Stimulated activated CD8-positive, alpha-beta memory T cell treated with anti-CD3 and anti-CD28 coated beads, Interleukin-7, amount 100 ng/mL, for 4 hours (primary cell): ENCODE measurements around the gene ADGRA3.
A peak's percentile ranks its signal among the peaks of the same experiment; 100 is the strongest.

Experiments
- DNase-seq, 2 donors: peaks; one replicate each; pipeline ENCODE4 v3.0.0-alpha.2; 2020; ENCODE audit warnings: low read depth in 2 of 2

The ADGRA3 gene, protein sequence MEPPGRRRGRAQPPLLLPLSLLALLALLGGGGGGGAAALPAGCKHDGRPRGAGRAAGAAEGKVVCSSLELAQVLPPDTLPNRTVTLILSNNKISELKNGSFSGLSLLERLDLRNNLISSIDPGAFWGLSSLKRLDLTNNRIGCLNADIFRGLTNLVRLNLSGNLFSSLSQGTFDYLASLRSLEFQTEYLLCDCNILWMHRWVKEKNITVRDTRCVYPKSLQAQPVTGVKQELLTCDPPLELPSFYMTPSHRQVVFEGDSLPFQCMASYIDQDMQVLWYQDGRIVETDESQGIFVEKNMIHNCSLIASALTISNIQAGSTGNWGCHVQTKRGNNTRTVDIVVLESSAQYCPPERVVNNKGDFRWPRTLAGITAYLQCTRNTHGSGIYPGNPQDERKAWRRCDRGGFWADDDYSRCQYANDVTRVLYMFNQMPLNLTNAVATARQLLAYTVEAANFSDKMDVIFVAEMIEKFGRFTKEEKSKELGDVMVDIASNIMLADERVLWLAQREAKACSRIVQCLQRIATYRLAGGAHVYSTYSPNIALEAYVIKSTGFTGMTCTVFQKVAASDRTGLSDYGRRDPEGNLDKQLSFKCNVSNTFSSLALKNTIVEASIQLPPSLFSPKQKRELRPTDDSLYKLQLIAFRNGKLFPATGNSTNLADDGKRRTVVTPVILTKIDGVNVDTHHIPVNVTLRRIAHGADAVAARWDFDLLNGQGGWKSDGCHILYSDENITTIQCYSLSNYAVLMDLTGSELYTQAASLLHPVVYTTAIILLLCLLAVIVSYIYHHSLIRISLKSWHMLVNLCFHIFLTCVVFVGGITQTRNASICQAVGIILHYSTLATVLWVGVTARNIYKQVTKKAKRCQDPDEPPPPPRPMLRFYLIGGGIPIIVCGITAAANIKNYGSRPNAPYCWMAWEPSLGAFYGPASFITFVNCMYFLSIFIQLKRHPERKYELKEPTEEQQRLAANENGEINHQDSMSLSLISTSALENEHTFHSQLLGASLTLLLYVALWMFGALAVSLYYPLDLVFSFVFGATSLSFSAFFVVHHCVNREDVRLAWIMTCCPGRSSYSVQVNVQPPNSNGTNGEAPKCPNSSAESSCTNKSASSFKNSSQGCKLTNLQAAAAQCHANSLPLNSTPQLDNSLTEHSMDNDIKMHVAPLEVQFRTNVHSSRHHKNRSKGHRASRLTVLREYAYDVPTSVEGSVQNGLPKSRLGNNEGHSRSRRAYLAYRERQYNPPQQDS (N-terminal part only)

DNA sequence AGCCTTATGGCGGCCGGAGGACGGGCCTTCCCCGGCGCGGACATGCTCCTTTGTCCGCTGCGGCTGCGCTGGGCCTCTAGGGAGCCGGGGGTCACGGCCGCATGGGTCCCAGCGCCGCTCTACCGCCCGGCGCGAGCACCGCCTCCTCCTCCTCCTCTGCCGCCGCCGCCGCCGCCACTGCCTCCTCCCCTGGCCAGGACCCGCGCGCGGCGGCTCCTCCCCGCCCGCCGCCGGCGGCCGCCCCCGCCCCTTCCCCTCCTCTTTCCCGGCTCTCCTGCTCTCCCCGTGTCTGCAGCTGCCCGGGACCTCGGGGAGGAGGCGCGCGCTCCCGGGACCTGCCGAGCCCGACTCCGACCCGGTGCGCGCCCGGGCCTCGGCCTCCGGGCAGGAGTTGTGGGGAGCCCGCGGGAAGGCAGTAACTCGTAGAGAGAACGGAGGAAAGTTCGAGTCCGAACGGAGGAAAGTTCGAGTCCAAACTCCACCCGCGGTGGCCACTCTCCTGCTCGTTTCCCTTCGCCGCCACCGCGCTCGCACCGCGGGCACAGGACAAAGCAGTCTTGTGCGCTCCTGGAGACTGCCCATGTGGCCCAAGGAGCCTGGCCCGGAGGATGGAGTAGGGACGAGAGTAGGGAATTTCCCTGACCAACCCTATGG is at the start of gene ADGRA3:
TSS of gene ADGRA3 (minus strand) at position 179 of the 654 bp plus-strand sequence. CDS start 282 bp downstream, outside the sequence.
- DNase-seq: peak in 1 of 2 donors; percentile 33

DNA sequence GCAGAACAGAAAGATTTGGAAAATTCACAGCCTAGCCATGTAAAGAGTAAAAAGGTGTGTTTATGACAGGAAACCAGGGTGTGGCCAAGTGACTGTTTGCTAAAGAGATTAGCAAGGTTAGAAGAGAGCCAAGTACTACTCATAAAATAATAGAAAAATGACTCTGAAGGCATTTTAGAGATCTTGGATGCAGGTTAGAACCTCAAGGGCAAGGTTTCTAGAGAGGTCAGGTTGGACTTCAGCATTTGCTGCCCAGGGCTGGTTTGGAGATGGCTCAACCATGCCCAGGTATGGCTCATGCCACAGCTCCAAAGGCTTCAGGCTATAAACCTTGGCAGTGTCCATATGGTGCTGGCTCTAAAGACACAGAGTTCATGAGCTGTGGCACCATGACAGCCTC is 40.6 kb upstream of the ADGRA3 start:
- DNase-seq: no peak

- DNase-seq: no peak
Observed at GRCh38 chr4:22554670-22555069, 38.8 kb upstream of the ADGRA3 start.

DNA sequence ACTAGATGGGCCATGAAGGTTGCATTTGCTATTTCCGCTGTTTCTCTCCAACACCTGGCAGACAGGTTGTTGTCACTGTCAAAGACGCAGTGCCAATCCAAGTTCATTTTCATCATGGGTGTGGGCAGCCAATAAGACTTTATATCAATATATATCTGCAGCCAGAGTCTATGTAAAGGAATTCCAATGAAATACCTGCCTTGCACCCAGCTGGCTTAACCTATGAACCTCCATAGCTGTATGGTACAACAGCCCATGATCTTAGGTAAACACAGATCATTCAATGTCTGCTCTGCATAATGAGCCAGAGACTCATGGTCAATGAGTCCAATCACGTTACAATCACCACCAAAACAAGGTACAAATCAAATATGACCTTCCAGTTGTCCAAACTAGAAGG is 37.7 kb upstream of the ADGRA3 start:
- no peak for DNase-seq

DNA sequence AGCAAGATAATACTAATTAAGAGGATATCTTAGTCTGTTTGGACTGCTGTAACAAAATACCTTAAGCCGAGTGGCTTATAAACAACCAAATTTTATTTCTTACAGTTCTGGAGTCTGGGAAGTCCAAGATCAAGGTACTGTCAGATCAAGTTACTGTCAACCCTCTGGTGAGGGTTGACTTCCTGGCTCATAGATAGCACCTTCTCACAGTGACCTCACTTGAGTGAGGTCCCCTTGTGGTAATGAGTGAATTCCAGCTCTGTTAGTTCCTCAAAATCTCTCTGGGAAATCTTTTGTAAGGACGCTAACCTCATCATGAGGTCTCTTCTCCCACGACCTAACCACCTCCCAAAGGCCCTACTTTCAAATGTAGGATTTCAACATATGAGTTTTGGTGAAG is 36.9 kb upstream of the ADGRA3 start:
- no peak for DNase-seq

- no peak for DNase-seq
Observed at GRCh38 chr4:22551550-22551949, 35.7 kb upstream of the ADGRA3 start.

DNA sequence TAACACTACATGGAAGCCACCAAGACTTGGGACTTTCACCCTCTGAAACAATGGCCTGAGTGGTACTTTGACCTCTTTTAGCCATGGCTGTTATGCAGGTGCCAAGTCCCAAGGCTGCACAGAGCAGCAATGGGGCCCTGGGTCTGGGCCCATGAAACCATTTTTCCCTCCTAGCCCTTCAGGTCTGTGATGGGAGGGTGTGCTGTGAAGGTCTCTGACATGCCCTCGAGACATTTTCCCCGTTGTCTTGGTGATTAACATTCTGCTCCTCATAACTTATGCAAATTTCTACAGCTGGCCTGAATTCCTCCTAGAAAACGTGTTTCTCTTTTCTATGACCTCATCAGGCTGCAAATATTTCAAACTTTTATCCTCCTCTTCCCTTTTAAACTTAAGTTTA is 30.4 kb upstream of the ADGRA3 start:
- DNase-seq: no peak

DNA sequence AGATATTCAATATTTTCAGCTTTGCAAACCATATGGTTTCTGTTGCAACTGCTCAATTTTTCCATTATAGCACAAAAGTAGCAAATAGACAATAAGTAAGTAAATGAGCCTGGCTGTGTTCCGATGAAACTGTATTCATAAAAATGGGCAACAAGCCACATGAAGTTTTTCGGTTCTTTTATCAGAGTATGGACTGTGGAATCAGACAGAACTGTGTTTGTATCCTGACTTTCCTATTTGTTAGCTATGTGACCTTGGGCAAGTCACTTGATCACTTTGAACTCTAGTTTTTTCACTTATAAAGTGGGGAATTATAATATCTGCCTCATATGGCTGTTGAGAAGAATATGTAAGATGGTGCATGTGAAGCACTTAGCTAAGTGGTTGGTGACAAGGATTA is 23.4 kb upstream of the ADGRA3 start:
- no peak for DNase-seq

DNA sequence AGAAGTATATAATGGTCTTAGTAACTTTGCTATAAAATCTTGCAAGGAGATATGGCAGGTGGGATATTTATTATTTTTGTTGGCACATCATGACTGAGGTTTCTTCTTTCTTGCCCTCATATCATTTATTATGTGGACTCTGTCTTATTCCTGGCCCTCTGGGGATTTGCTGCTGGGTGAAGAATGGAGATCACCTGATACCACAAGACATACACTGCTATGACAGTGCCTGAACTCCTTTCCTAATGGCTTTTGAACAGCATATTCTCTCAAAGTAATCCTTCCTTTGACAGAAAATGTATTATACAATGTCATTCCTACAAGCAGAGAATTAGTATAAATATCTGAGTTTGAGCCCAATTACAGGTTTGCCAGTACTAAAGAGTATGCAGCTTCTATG is 22.0 kb upstream of the ADGRA3 start:
- DNase-seq: no peak

DNA sequence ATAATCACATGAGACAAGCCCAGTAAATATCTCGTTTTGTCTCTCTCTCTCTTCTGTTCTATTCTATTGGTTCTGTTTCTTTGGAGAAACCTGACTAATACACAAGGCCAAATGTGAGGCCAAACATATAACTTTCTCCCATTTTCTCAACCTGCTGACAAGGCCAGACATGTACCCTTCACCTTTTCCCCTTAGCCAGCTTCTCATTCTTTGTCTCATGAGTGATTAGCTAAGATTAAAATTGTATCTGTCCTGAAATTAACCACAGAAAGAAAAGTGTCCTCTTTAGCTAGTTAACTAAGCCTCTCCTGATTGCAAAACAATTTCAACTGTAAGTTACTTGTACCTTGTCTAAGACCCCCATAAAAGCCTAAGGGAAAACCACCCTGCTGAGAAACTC is 18.5 kb upstream of the ADGRA3 start:
- no peak for DNase-seq

DNA sequence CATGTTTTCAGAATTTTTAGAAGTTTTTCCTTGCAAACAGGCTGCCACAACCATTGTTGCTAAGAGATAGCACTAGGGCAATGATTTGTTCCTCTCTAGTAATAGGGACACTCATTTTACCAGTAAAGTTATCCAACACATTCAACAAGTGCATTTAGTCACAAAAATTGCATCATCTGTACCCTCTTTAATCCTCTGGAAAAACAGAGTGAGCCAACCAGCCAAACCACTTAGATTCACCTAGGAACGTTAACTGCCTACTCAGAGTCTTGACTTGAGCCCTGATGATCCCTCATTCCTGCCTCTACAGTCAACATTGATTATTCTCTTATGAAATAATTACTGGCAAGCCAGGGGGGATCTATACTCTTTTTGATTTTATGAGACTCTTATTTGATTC is 17.0 kb upstream of the ADGRA3 start:
- no peak for DNase-seq

- no peak for DNase-seq
Observed at GRCh38 chr4:22532117-22532516, 16.3 kb upstream of the ADGRA3 start.

DNA sequence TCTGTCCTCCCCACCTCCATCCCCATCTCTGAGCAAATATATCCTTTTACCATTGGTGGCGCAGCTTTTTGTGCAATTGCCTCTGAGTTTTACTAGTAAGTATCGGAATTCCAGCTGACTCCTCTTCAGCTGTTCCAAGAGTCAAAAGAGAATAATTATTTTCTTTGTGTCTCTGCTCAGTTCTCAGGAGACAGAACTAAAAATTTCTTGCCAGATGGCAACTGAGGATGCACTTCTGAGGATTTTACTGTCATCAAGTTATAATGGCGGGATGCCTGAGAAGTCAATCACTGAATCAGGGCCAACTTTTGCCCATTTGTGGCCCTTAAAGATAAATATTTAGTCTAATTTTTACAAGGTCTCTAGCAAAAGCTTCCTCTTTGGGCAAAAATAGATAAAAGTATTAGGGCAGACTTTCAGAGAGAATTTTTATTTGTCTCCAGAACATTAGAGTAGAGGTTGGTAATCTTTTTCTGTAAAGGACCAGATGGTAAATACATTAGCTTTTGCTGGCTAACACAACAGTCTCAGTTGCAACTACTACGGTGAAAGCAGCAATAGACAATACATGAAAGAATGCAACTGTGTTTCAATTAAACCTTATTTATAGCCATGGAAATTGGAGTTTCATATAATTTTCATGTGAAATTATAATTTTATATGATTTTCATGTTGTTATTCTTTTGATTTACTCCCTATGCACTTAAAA is 15.6 kb upstream of the ADGRA3 start:
- no peak for DNase-seq

- no peak for DNase-seq
Observed at GRCh38 chr4:22524895-22525294, 9.0 kb upstream of the ADGRA3 start.

GRCh38 chr4:22522706-22523501 is 7.0 kb upstream of the ADGRA3 start:
- DNase-seq: no peak

DNA sequence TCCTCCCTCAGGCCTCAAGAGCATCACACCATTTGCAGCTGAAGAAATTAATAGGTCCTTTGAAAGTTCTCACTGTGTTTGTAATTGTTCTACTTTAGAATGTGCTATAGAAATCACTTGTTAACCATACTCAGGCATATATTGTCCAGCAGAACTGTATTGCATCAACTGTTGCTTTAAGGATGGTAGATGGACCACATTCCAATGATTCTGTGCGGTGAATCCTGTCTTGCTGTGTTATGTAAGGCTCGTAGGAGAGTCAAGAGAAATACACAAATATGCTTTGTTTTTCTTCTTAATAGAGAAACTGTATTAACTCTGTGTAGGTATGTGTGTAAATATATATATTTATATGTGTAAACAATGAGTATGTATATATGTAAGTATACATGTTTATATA is 6.3 kb upstream of the ADGRA3 start:
- no peak for DNase-seq

DNA sequence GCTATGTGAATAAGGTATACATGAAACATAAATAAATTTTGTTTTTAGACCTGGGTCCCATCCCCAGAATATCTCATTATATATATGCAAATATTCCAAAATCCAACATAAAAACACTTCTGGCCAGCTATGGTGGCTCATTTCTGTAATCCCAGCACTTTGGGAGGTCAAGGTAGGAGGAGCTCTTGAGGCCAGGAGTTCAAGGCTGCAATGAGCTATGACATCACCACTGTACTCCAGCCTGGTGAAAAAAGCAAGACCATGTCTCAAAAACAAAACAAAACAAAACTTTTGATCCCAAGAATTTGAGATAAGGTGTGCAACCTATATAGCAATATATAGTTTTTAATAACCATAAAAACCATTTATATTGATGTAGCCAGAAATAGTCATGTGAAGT is 5.4 kb upstream of the ADGRA3 start:
- no peak for DNase-seq

DNA sequence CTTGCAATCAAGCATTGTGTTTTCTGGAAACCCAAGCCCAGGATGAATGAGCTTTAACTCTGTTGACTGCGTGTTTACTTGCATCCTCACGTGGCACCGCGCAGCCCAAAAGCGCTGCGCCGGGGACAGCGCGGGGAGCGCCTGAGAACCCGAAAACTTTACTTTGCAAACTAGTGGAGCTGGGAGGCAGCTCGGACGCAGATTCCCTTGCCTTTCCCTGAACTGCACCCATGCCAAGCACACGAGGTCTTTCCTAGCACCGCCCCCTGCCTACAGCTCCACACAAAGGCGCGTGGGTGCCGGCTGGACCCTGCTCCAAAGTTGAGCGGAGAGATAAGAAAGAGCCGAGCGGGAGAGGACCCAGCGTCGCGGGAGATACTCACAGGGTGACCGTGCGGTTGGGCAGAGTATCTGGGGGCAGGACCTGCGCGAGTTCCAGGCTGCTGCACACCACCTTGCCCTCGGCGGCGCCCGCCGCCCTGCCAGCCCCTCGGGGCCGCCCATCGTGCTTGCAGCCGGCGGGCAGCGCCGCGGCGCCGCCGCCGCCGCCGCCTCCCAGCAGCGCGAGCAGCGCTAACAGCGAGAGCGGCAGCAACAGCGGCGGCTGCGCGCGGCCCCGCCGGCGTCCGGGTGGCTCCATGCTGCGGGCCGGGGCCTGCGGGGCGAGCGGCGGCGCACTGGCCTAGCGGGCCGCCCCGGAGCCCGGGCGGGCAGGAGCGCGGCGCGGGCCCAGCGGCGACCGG is 550 bp downstream of the ADGRA3 start:
- peak in 1 of 2 donors; percentile 4 for DNase-seq

DNA sequence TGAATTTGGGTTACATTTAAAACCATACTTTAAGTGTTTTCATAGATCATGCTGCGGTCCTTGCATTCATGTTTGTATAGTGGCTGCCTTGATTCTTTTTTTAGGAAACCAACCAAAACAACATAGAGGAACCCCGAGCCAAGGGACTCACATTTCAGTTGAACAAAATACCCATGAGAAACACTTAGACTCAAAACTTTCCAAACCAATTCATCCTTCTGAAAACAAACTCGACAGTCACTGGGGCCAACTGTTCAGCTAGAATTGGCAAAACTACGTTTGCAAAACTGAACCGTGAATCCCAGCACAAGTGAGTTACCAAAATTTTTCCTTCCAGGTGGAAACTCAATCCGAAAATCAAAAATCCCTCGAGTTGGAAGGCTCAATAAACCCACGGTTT is 1.4 kb downstream of the ADGRA3 start:
- DNase-seq: no peak
